Measurements from ENCODE around the gene CLDN7.

DNA sequence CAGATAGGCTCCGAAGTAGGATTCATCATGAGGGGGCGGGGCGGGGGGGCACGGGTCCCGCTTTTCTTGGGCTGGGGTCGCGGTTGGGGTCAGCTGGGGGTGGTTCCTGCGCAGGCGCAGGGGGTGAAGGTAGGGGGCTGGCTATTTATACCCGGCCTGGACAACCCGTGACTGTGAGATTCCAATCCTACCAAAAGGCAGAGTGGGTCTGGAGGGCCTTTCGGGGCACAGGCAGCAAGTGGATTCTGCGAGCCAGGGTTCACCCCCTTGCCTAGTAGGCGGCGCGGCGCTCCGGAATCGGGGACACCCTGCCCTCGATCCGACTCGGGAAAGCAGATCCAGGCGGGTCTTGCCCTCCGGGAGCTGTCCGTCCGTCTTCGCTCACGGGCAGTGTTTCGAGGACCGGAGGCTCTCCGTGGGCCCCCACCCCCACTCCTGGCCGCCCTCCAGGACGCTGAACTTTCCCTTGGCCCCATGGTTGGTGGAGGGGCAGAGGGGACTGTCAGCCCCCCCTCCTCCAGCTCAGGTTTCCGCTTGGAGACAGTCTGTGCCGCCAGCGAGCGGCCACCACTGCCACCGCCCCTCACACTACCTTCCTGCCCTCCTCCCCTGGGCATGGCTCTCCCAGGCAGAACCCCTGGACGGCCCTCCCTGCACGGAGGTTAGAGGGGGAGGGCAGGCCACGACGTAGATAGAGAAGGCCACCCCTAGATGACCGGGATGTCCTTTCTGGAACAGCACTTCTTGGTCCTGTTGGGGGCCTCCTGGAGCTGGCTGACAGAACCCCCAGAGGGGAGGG lies 19.9 kb upstream of the CLDN7 start:
- TF ChIP-seq ZNF70 (CRISPR knock-in tag; IDR thresholded peaks at IDR 0.05): no peak
- no peak for TF ChIP-seq POU6F1 (CRISPR knock-in tag; IDR thresholded peaks at IDR 0.05; ENCODE audit: borderline replicate concordance, low read depth)
- TF ChIP-seq CREB5 (CRISPR knock-in tag; IDR thresholded peaks at IDR 0.05; ENCODE audit: low read depth): no peak
- TF ChIP-seq ZFP3 (CRISPR knock-in tag; IDR thresholded peaks at IDR 0.05): no peak
- no peak for TF ChIP-seq ZNF8 (CRISPR knock-in tag; IDR thresholded peaks at IDR 0.05)
- no peak for TF ChIP-seq ESRRG (CRISPR knock-in tag; IDR thresholded peaks at IDR 0.05)
- TF ChIP-seq BACH2 (CRISPR knock-in tag; IDR thresholded peaks at IDR 0.05; ENCODE audit: borderline replicate concordance): no peak
- no peak for TF ChIP-seq ARNTL (CRISPR knock-in tag; IDR thresholded peaks at IDR 0.05; ENCODE audit: borderline replicate concordance, low read depth)
- no peak for TF ChIP-seq TCF4 (CRISPR knock-in tag; IDR thresholded peaks at IDR 0.05; ENCODE audit: borderline replicate concordance)

All from SK-N-SH treated with all-trans-retinoic acid at 6 μM for 48 hours (cell line).